Suprapubic skin (tissue), 4 donors: Measurements from ENCODE around the gene PEDS1.

Source experiments
- EP300 ChIP-seq: sonication (generic); formaldehyde crosslinking; IDR thresholded peaks from one replicate; pipeline ENCODE4 v1.6.1; 2017; ENCODE audit warnings: antibody characterized with exemption
- POLR2A ChIP-seq, 2 donors: fragments of 450-650 bp; IDR thresholded peaks; one replicate each; pipeline ENCODE4 v1.6.1; 2017; ENCODE audit warnings: antibody characterized with exemption in 2 of 2, mild to moderate bottlenecking in 2 of 2, moderate library complexity in 2 of 2
- POLR2AphosphoS5 ChIP-seq, 3 donors: sonication (generic); formaldehyde crosslinking; IDR thresholded peaks; one replicate each; pipeline ENCODE4 v1.6.1; 2017; ENCODE audit warnings: antibody characterized with exemption in 3 of 3
- TF ChIP-seq, protein P1 (sequence below), 2 donors: fragments of 200-600 bp in 1 of 2; fragments of 450-650 bp in 1 of 2; sonication (generic) in 1 of 2; IDR thresholded peaks; one replicate each; pipeline ENCODE4 v1.5.1; 2016 to 2019; ENCODE audit warnings: antibody characterized with exemption in 2 of 2, mild to moderate bottlenecking in 1 of 2, moderate library complexity in 1 of 2

GRCh38 chr20:50195524-50196120 is 42.1 kb upstream of the PEDS1 start:
- TF ChIP-seq POLR2AphosphoS5 (IDR thresholded peaks at IDR 0.05), result no peak
- TF ChIP-seq, protein P1, sequence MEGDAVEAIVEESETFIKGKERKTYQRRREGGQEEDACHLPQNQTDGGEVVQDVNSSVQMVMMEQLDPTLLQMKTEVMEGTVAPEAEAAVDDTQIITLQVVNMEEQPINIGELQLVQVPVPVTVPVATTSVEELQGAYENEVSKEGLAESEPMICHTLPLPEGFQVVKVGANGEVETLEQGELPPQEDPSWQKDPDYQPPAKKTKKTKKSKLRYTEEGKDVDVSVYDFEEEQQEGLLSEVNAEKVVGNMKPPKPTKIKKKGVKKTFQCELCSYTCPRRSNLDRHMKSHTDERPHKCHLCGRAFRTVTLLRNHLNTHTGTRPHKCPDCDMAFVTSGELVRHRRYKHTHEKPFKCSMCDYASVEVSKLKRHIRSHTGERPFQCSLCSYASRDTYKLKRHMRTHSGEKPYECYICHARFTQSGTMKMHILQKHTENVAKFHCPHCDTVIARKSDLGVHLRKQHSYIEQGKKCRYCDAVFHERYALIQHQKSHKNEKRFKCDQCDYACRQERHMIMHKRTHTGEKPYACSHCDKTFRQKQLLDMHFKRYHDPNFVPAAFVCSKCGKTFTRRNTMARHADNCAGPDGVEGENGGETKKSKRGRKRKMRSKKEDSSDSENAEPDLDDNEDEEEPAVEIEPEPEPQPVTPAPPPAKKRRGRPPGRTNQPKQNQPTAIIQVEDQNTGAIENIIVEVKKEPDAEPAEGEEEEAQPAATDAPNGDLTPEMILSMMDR (IDR thresholded peaks at IDR 0.05), result no peak
- TF ChIP-seq POLR2A (IDR thresholded peaks at IDR 0.05), result no peak
- no peak for TF ChIP-seq EP300
